Neural cell (in vitro differentiated cells): ENCODE measurements around the gene DPYD. TPM values are rescaled to one million over a fixed set of nuclear protein-coding genes. Genes with fewer than 3 reads are reported as not detected.

Source experiments
- H2AFZ ChIP-seq: fragments of 200-600, 300-800 bp; sonication (generic), shearing (Covaris generic); 2 replicates; pipeline ENCODE4 v1.6.0; 2014; ENCODE audit warnings: low read depth, mild to moderate bottlenecking, antibody characterized with exemption, low read length, moderate library complexity
- H3F3A ChIP-seq: fragments of 200-600 bp; shearing (Covaris generic); 2 replicates; pipeline ENCODE4 v1.6.1; 2016; ENCODE audit warnings: mild to moderate bottlenecking, moderate library complexity, mixed read lengths, antibody characterized with exemption, low read length; ENCODE audit not compliant: insufficient read depth, poor library complexity, severe bottlenecking
- H3K27ac ChIP-seq: fragments of 200-600, 300-800 bp; sonication (generic), shearing (Covaris generic); 2 replicates; pipeline ENCODE4 v1.5.1; 2014; ENCODE audit warnings: mild to moderate bottlenecking, low read length, moderate library complexity
- H3K27me3 ChIP-seq: fragments of 300-800, 200-600 bp; sonication (generic), shearing (Covaris generic); 2 replicates; pipeline ENCODE4 v1.6.0; 2014; ENCODE audit warnings: mild to moderate bottlenecking, low read depth, low read length, moderate library complexity; ENCODE audit not compliant: insufficient read depth
- H3K36me3 ChIP-seq: fragments of 300-800, 200-600 bp; sonication (generic), shearing (Covaris generic); 2 replicates; pipeline ENCODE4 v1.5.1; 2014; ENCODE audit warnings: mild to moderate bottlenecking, antibody characterized with exemption, low read length, moderate library complexity; ENCODE audit not compliant: insufficient read depth
- H3K4me2 ChIP-seq: fragments of 300-800, 200-600 bp; sonication (generic), shearing (Covaris generic); 2 replicates; pipeline ENCODE4 v1.6.0; 2014; ENCODE audit warnings: mild to moderate bottlenecking, low read length
- H3K4me3 ChIP-seq: fragments of 300-800, 200-600 bp; sonication (generic), shearing (Covaris generic); 2 replicates; pipeline ENCODE4 v1.5.1; 2014; ENCODE audit warnings: mild to moderate bottlenecking, low read length, moderate library complexity
- H3K79me2 ChIP-seq: fragments of 200-600 bp; shearing (Covaris generic); replicated peaks from 2 replicates; pipeline ENCODE4 v1.6.0; 2014; ENCODE audit warnings: mild to moderate bottlenecking, low read length, moderate library complexity; ENCODE audit not compliant: insufficient read depth
- H3K9ac ChIP-seq: fragments of 300-800, 200-600 bp; sonication (generic), shearing (Covaris generic); 2 replicates; pipeline ENCODE4 v1.6.1; 2016; ENCODE audit warnings: mild to moderate bottlenecking, low read length, mixed read lengths
- H3K9me2 ChIP-seq: fragments of 200-600 bp; shearing (Covaris generic); 2 replicates; pipeline ENCODE4 v1.6.1; 2016; ENCODE audit warnings: mild to moderate bottlenecking, low read length, mixed read lengths; ENCODE audit not compliant: insufficient read depth
- H3K9me3 ChIP-seq: fragments of 200-600, 300-800 bp; sonication (generic), shearing (Covaris generic); 2 replicates; pipeline ENCODE4 v1.6.1; 2016; ENCODE audit warnings: mild to moderate bottlenecking, mixed run types, low read length, moderate library complexity, mixed read lengths
- H4K20me1 ChIP-seq: fragments of 200-600 bp; shearing (Covaris generic); 2 replicates; pipeline ENCODE4 v1.6.1; 2016; ENCODE audit warnings: mild to moderate bottlenecking, mixed run types; ENCODE audit not compliant: insufficient read depth
- CTCF ChIP-seq: fragments of 450-650 bp; IDR thresholded peaks from 2 replicates; pipeline ENCODE4 v1.5.1; 2014; ENCODE audit warnings: antibody characterized with exemption, mild to moderate bottlenecking, moderate library complexity; ENCODE audit not compliant: poor library complexity, severe bottlenecking
- EP300 ChIP-seq: fragments of 450-650 bp; conservative IDR thresholded peaks from 2 replicates; pipeline ENCODE4 v1.6.1; 2014; ENCODE audit warnings: antibody characterized with exemption, mild to moderate bottlenecking, moderate library complexity; ENCODE audit not compliant: poor library complexity, severe bottlenecking
- EZH2 ChIP-seq: fragments of 200-600, 300-800 bp; shearing (Covaris generic), sonication (generic); IDR thresholded peaks from 2 replicates; pipeline ENCODE4 v1.6.1; 2014; ENCODE audit warnings: antibody characterized with exemption, low read length, borderline replicate concordance, mild to moderate bottlenecking; ENCODE audit not compliant: insufficient read depth, poor library complexity, severe bottlenecking
- MXI1 ChIP-seq: fragments of 450-650 bp; conservative IDR thresholded peaks from 2 replicates; pipeline ENCODE4 v1.6.1; 2014; ENCODE audit warnings: antibody characterized with exemption, mild to moderate bottlenecking; ENCODE audit not compliant: poor library complexity, severe bottlenecking
- POLR2AphosphoS5 ChIP-seq: IDR thresholded peaks from 2 replicates; pipeline ENCODE4 v1.6.1; 2012
- REST ChIP-seq: IDR thresholded peaks from 2 replicates; pipeline ENCODE4 v1.6.1; 2012; ENCODE audit warnings: borderline replicate concordance
- SMC3 ChIP-seq: fragments of 450-650 bp; conservative IDR thresholded peaks from 2 replicates; pipeline ENCODE4 v1.6.1; 2014; ENCODE audit warnings: antibody characterized with exemption, mild to moderate bottlenecking, moderate library complexity; ENCODE audit not compliant: poor library complexity
- TAF1 ChIP-seq: IDR thresholded peaks from 2 replicates; pipeline ENCODE4 v1.6.1; 2012; ENCODE audit warnings: low read depth
- polyA plus RNA-seq: library from polyadenylated mRNA; depleted of rRNA; stranded (reverse); fragments of >200 nt; gene quantifications from 2 replicates; pipeline ENCODE4 v1.2.3, GENCODE V29; 2014

DPYD gene
- polyA plus RNA-seq, 1 donor from 2014 or later = 6.7 TPM

GRCh38 chr1:97849345-97850340 lies 71.2 kb downstream of the DPYD start:
- no peaks in the 10 kb centered on the region for H3F3A ChIP-seq
- H3K4me2 ChIP-seq = no peak overlapping the region
- no peaks in the 10 kb centered on the region for H3K36me3 ChIP-seq
- H3K9me3 ChIP-seq = no peaks in the 10 kb centered on the region
- H2AFZ ChIP-seq = no peak overlapping the region
- no peaks in the 10 kb centered on the region for H4K20me1 ChIP-seq
- TF ChIP-seq POLR2AphosphoS5 (no peak), MXI1 (no peak), CTCF (no peak), EZH2 (no peak), TAF1 (no peak), REST (no peak), SMC3 (no peak)
- no peaks in the 10 kb centered on the region for H3K79me2 ChIP-seq
- no peaks in the 10 kb centered on the region for H3K27me3 ChIP-seq
- no peak overlapping the region for H3K9ac ChIP-seq
- no peaks in the 10 kb centered on the region for H3K9me2 ChIP-seq
- H3K4me3 ChIP-seq = no peak overlapping the region
- H3K27ac ChIP-seq = no peak overlapping the region

- Histone ChIP-seq H3F3A (no peaks in the 10 kb centered on the region), H3K4me3 (no peak overlapping the region), H3K27ac (no peak overlapping the region), H3K9me2 (no peaks in the 10 kb centered on the region), H2AFZ (no peak overlapping the region), H3K4me2 (no peak overlapping the region), H3K27me3 (no peaks in the 10 kb centered on the region), H3K9me3 (no peaks in the 10 kb centered on the region), H4K20me1 (no peaks in the 10 kb centered on the region), H3K79me2 (no peaks in the 10 kb centered on the region), H3K36me3 (no peaks in the 10 kb centered on the region), H3K9ac (no peak overlapping the region)
- TF ChIP-seq REST (no peak), TAF1 (no peak), CTCF (no peak), POLR2AphosphoS5 (no peak), MXI1 (no peak), EP300 (no peak)
These were observed 75.0 kb downstream of the DPYD start for GRCh38 chr1:97845805-97846204.
